Duodenal mucosa (tissue), 2 donors: ENCODE data around the gene USP25.

ENCODE experiments used
- H3K27ac ChIP-seq: one replicate; pipeline ENCODE4 v1.7.0; 2013; ENCODE audit warnings: low read depth, low read length
- H3K27me3 ChIP-seq, 2 donors: one replicate each; pipeline ENCODE4 v1.7.0; 2013; ENCODE audit warnings: low read length in 2 of 2, control low read depth in 1 of 2; ENCODE audit not compliant: insufficient read depth in 2 of 2, control insufficient read depth in 1 of 2
- H3K36me3 ChIP-seq, 2 donors: one replicate each; pipeline ENCODE4 v1.7.0; 2013; ENCODE audit warnings: low read length in 2 of 2, control low read depth in 1 of 2; ENCODE audit not compliant: insufficient read depth in 2 of 2, control insufficient read depth in 1 of 2
- H3K4me1 ChIP-seq, 2 donors: one replicate each; pipeline ENCODE4 v1.7.0; 2013; ENCODE audit warnings: low read length in 2 of 2, control low read depth in 1 of 2; ENCODE audit not compliant: insufficient read depth in 2 of 2, control insufficient read depth in 1 of 2
- H3K4me3 ChIP-seq, 2 donors: one replicate each; pipeline ENCODE4 v1.7.0; 2013; ENCODE audit warnings: low read length in 2 of 2, low read depth in 1 of 2
- H3K9ac ChIP-seq, 2 donors: one replicate each; pipeline ENCODE4 v1.7.0; 2013; ENCODE audit warnings: low read length in 2 of 2, low read depth in 1 of 2
- H3K9me3 ChIP-seq, 2 donors: one replicate each; pipeline ENCODE4 v1.7.0; 2013; ENCODE audit warnings: low read length in 2 of 2, control low read depth in 1 of 2; ENCODE audit not compliant: control insufficient read depth in 1 of 2

The USP25 gene

DNA sequence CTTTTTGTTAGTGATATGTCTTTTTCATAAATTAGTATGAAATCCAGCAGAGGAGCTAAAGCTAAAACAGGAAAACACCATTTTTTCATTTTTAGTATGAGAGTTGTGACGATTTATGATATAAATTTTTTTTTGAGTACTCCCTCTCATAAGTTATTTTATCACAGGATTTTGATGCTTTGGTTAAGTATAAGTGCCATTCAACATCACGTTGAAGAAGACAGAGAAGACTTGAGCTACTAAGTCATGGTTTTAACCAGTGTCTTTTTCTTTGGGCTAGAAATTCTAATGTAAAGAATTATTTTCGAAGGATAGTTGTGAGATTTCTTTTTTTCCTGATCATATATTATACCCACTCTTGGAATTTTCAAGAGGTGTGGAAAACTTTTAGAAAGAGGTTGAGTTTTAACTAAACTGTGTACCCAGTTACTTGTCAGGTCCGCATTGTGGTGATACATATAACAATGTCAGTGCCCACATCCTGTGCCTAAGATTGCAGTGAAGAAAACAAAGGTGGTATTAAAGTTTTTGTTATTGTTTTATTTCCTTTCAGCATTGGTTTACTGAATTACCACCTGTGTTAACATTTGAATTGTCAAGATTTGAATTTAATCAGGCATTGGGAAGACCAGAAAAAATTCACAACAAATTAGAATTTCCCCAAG lies 93.8 kb downstream of the USP25 start:
- Histone ChIP-seq H3K9ac (no peak overlapping the region), H3K4me1 (no peaks in the 10 kb centered on the region), H3K27me3 (no peaks in the 10 kb centered on the region), H3K36me3 (peaks cover 6 to 11% of the 10 kb centered on the region in 2 donors), H3K9me3 (no peaks in the 10 kb centered on the region), H3K27ac (no peak overlapping the region), H3K4me3 (no peak overlapping the region)

- Histone ChIP-seq H3K27ac (no peak overlapping the region), H3K27me3 (no peaks in the 10 kb centered on the region), H3K4me3 (no peak overlapping the region), H3K9me3 (no peaks in the 10 kb centered on the region), H3K4me1 (no peaks in the 10 kb centered on the region), H3K9ac (no peak overlapping the region), H3K36me3 (peaks cover 6 to 8% of the 10 kb centered on the region in 2 donors)
These were observed 95.9 kb downstream of the USP25 start for GRCh38 chr21:15825700-15826099.

DNA sequence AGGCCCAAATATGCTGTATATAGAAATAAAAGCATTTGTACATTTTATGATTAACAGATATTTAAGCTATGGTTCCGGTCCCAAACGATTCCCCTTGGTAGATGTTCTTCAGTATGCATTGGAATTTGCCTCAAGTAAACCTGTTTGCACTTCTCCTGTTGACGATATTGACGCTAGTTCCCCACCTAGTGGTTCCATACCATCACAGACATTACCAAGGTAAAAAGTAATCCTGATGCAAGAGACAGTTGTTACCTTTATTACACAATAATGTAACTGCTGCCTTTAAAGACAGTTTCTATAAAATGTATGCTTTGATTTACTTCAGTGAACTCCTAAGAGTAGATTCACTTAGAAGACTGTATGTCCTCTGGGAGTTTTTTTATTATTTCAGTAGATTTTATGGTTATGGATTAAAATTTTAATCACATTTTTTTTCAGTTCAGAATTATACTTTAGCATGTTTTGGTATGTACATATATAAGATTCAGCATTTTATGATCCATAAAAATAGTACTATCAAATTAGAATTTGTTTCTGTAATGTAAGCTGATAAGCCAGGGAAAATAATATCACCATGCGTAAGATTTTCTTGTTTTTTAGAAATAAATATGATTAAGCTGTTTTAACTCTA lies 96.5 kb downstream of the USP25 start:
- H3K27me3 ChIP-seq = no peaks in the 10 kb centered on the region
- peaks cover 7 to 9% of the 10 kb centered on the region in 2 donors for H3K36me3 ChIP-seq
- H3K4me3 ChIP-seq = no peak overlapping the region
- no peak overlapping the region for H3K9ac ChIP-seq
- H3K4me1 ChIP-seq = no peaks in the 10 kb centered on the region
- H3K9me3 ChIP-seq = no peaks in the 10 kb centered on the region
- H3K27ac ChIP-seq = no peak overlapping the region

DNA sequence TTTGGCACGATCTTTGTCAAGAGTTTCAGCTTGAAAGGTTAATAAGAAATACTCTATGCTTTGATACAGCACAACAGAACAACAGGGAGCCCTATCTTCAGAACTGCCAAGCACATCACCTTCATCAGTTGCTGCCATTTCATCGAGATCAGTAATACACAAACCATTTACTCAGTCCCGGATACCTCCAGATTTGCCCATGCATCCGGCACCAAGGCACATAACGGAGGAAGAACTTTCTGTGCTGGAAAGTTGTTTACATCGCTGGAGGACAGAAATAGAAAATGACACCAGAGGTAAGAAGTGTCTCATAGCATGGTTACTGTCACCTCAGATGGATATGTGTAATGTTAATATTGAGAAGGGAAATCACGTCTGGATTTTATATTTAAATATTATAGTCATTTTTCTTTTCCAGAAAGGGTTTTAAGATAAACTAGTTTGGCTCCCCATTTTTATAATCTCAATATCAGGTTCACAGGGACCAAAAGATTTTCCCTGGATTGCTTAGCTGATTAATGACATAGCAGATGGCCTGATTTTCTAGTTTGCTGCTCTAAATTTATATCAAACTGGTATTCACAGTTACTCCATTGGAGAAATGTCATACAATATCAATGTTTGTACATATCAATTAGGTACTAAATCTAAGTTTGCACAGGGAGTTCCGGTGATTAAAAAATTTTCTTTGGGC lies 97.3 kb downstream of the USP25 start:
- H3K36me3 ChIP-seq = peaks cover 15% of the 10 kb centered on the region in 2 donors
- no peaks in the 10 kb centered on the region for H3K4me1 ChIP-seq
- no peaks in the 10 kb centered on the region for H3K27me3 ChIP-seq
- H3K4me3 ChIP-seq = no peak overlapping the region
- no peak overlapping the region for H3K27ac ChIP-seq
- no peaks in the 10 kb centered on the region for H3K9me3 ChIP-seq
- H3K9ac ChIP-seq = no peak overlapping the region

GRCh38 chr21:15831497-15831896 lies 101.7 kb downstream of the USP25 start:
- Histone ChIP-seq H3K9ac (no peak overlapping the region), H3K27ac (no peak overlapping the region), H3K4me1 (no peaks in the 10 kb centered on the region), H3K27me3 (no peaks in the 10 kb centered on the region), H3K9me3 (no peaks in the 10 kb centered on the region), H3K4me3 (no peak overlapping the region), H3K36me3 (peaks cover 19 to 20% of the 10 kb centered on the region in 2 donors)

DNA sequence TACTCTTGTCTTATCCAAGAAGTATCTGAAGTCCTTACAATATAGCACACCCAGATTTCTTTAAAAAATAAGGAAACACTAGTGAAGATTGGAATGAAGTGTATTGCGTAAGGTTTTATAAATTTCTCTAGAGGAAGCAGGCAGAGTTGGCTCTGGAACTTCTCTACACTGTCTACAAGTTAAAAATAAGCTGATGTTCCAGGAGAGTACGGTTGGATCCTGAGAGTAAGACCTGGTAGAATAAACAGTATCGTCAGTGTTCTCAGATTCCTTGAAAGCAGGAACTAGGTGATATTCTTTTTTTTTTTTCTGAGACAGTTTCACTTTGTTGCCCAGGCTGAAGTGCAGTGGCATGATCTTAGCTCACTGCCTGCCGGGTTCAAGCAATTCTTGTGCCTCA lies 107.9 kb downstream of the USP25 start:
- Histone ChIP-seq H3K36me3 (peaks cover 7 to 15% of the 10 kb centered on the region in 2 donors), H3K4me3 (no peak overlapping the region), H3K27me3 (no peaks in the 10 kb centered on the region), H3K4me1 (peaks cover 0 to 5% of the 10 kb centered on the region in 2 donors), H3K9ac (no peak overlapping the region), H3K27ac (no peak overlapping the region), H3K9me3 (no peaks in the 10 kb centered on the region)

DNA sequence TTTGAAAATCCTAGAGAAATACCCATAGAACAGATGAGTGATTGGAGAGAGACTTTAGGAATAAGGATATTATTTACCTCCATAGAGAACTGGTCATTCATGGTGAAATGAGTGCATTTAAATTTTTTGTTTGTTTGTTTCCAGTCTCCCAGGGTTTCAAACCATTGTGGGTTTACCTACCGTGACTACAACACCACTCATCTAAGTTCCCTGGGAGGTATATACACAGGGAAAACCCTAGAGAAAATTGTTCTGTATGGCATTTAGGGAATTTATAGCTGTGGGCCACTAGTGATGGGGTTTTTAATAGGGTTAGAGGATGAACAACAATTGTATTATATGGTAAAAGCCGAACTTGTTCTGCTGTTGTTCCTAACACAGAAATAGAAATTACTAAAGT lies 109.2 kb downstream of the USP25 start:
- peaks cover 0 to 5% of the 10 kb centered on the region in 2 donors for H3K4me1 ChIP-seq
- H3K9me3 ChIP-seq = no peaks in the 10 kb centered on the region
- H3K36me3 ChIP-seq = peaks cover 7 to 18% of the 10 kb centered on the region in 2 donors
- no peak overlapping the region for H3K27ac ChIP-seq
- no peak overlapping the region for H3K9ac ChIP-seq
- no peaks in the 10 kb centered on the region for H3K27me3 ChIP-seq
- H3K4me3 ChIP-seq = no peak overlapping the region

GRCh38 chr21:15839601-15840000 lies 109.8 kb downstream of the USP25 start:
- no peaks in the 10 kb centered on the region for H3K27me3 ChIP-seq
- H3K36me3 ChIP-seq = peaks cover 4 to 18% of the 10 kb centered on the region in 2 donors
- H3K27ac ChIP-seq = no peak overlapping the region
- H3K9ac ChIP-seq = no peak overlapping the region
- H3K9me3 ChIP-seq = no peaks in the 10 kb centered on the region
- no peak overlapping the region for H3K4me3 ChIP-seq
- H3K4me1 ChIP-seq = peaks cover 0 to 5% of the 10 kb centered on the region in 2 donors

DNA sequence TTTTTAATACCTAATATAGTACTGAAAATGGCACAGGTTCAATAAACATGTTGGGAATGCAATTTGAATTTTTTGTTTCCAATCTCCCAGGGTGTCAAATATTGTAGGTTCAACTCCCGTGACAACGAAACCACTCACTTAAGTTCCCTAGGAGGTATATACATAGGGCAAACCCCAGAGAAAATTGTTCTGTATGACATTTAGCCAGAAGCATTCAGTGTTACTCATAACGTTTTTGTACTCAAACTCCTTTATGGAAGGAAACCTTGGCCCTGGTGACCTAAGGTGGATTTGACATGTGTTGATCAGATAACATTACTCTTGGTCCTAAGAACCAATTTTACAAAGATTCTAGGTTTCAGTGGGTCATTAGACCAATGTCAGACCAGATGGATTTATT lies 110.6 kb downstream of the USP25 start:
- no peak overlapping the region for H3K4me3 ChIP-seq
- peaks cover 0 to 5% of the 10 kb centered on the region in 2 donors for H3K4me1 ChIP-seq
- H3K36me3 ChIP-seq = peaks cover 3 to 14% of the 10 kb centered on the region in 2 donors
- no peaks in the 10 kb centered on the region for H3K9me3 ChIP-seq
- no peak overlapping the region for H3K27ac ChIP-seq
- H3K27me3 ChIP-seq = no peaks in the 10 kb centered on the region
- H3K9ac ChIP-seq = no peak overlapping the region

- no peak overlapping the region for H3K4me3 ChIP-seq
- no peak overlapping the region for H3K27ac ChIP-seq
- H3K9me3 ChIP-seq = no peaks in the 10 kb centered on the region
- H3K27me3 ChIP-seq = no peaks in the 10 kb centered on the region
- H3K9ac ChIP-seq = no peak overlapping the region
- peaks cover 3 to 14% of the 10 kb centered on the region in 2 donors for H3K36me3 ChIP-seq
- H3K4me1 ChIP-seq = peaks cover 0 to 5% of the 10 kb centered on the region in 2 donors
These were observed 112.2 kb downstream of the USP25 start for GRCh38 chr21:15841856-15842564.
